H1 (cell line): ENCODE data around the gene TAF15.

Source experiments
- ATF3 ChIP-seq: IDR thresholded peaks from 2 replicates; pipeline ENCODE4 v1.6.1; 2011; ENCODE audit warnings: low read depth, mild to moderate bottlenecking, low read length; ENCODE audit not compliant: insufficient read depth
- BRCA1 ChIP-seq: IDR thresholded peaks from 2 replicates; pipeline ENCODE4 v1.6.1; 2012; ENCODE audit warnings: low read depth, low read length, improper control_type of control experiment
- CHD1 ChIP-seq: IDR thresholded peaks from 2 replicates; pipeline ENCODE4 v1.6.1; 2012; ENCODE audit warnings: low read depth, low read length, improper control_type of control experiment
- CTCF ChIP-seq, 3 experiments: IDR thresholded peaks; 1 replicate in 2 of 3; 2 replicates in 1 of 3; pipeline versions ENCODE4 v1.5.1 to v1.6.1; 2011; ENCODE audit warnings: low read length in 3 of 3, mild to moderate bottlenecking in 3 of 3, inconsistent platforms in 2 of 3, low read depth in 1 of 3, moderate library complexity in 1 of 3; ENCODE audit not compliant: insufficient read depth in 1 of 3; ENCODE audit errors: control extremely low read depth in 1 of 3
- EGR1 ChIP-seq: IDR thresholded peaks from 2 replicates; pipeline ENCODE4 v1.6.1; 2011; ENCODE audit warnings: low read depth, low read length, borderline replicate concordance
- EZH2 ChIP-seq: fragments of 200-600 bp; sonication (generic); IDR thresholded peaks from 2 replicates; pipeline ENCODE4 v1.7.1; 2012; ENCODE audit warnings: low read depth, mild to moderate bottlenecking, moderate library complexity, low read length, inconsistent platforms; ENCODE audit not compliant: severe bottlenecking
- PHF8 ChIP-seq: fragments of 200-600 bp; sonication (generic); conservative IDR thresholded peaks from 2 replicates; pipeline ENCODE4 v1.7.1; 2012; ENCODE audit warnings: low read depth, mild to moderate bottlenecking, inconsistent platforms, low read length, moderate library complexity
- POLR2AphosphoS5 ChIP-seq: IDR thresholded peaks from 2 replicates; pipeline ENCODE4 v1.6.1; 2011; ENCODE audit warnings: low read depth, low read length
- RXRA ChIP-seq: IDR thresholded peaks from 2 replicates; pipeline ENCODE4 v1.6.1; 2011; ENCODE audit warnings: low read depth, mild to moderate bottlenecking, low read length, moderate library complexity; ENCODE audit not compliant: insufficient read depth
- SUZ12 ChIP-seq: fragments of 200-600 bp; sonication (generic); IDR thresholded peaks from 2 replicates; pipeline ENCODE4 v1.6.1; 2012; ENCODE audit warnings: mild to moderate bottlenecking, inconsistent platforms, low read length, moderate library complexity, mixed read lengths
- TCF12 ChIP-seq: IDR thresholded peaks from 2 replicates; pipeline ENCODE4 v1.6.1; 2011; ENCODE audit warnings: low read depth, mild to moderate bottlenecking, low read length

GRCh38 chr17:35796942-35797341 is 12.3 kb upstream of the TAF15 start:
- no peak for TF ChIP-seq CTCF (IDR thresholded peaks at IDR 0.05; ENCODE audit: control extremely low read depth in 1 of 3, insufficient read depth in 1 of 3, low read depth in 1 of 3, low read length in 3 of 3)
- no peak for TF ChIP-seq EZH2
- no peak for TF ChIP-seq RXRA
- no peak for TF ChIP-seq ATF3
- TF ChIP-seq CHD1: no peak
- TF ChIP-seq EGR1: no peak
- no peak for TF ChIP-seq TCF12
- TF ChIP-seq SUZ12: no peak
- TF ChIP-seq PHF8: no peak
- TF ChIP-seq POLR2AphosphoS5: no peak
- no peak for TF ChIP-seq BRCA1
